Nephron (organoid): ENCODE results near the gene C1QTNF9.

ENCODE experiments used
- H3K27ac Mint-ChIP-seq, 3 experiments: 2 replicates each; pipeline ENCODE4 v1.8.0; 2020; ENCODE audit warnings: mixed read lengths in 3 of 3, mild to moderate bottlenecking in 2 of 3, moderate library complexity in 1 of 3
- H3K27me3 Mint-ChIP-seq: 2 replicates; pipeline ENCODE4 v1.8.0; 2021; ENCODE audit warnings: low read depth, mild to moderate bottlenecking, moderate library complexity, mixed read lengths
- H3K36me3 Mint-ChIP-seq: 2 replicates; pipeline ENCODE4 v1.8.0; 2020; ENCODE audit warnings: low read depth, mixed read lengths
- H3K4me1 Mint-ChIP-seq: 2 replicates; pipeline ENCODE4 v1.8.0; 2020; ENCODE audit warnings: mixed read lengths
- H3K4me3 Mint-ChIP-seq, 3 experiments: 2 replicates each; pipeline ENCODE4 v1.8.0; 2020; ENCODE audit warnings: mild to moderate bottlenecking in 3 of 3, mixed read lengths in 3 of 3, moderate library complexity in 2 of 3
- H3K9me3 Mint-ChIP-seq: 2 replicates; pipeline ENCODE4 v1.8.0; 2020; ENCODE audit warnings: mixed read lengths
- TF ChIP-seq, protein P1 (sequence below), 3 experiments: fragments of 200-600 bp; sonication (generic); IDR thresholded peaks; one replicate each; pipeline ENCODE4 v1.5.0; 2021; ENCODE audit warnings: antibody characterized with exemption in 3 of 3; ENCODE audit not compliant: unreplicated experiment in 3 of 3

The C1QTNF9 gene

GRCh38 chr13:24284889-24285565, 24.4 kb upstream of the C1QTNF9 start:
- no peaks in the 10 kb centered on the region for H3K9me3 Mint-ChIP-seq
- peaks cover 26% of the 10 kb centered on the region for H3K36me3 Mint-ChIP-seq
- TF ChIP-seq, protein P1, sequence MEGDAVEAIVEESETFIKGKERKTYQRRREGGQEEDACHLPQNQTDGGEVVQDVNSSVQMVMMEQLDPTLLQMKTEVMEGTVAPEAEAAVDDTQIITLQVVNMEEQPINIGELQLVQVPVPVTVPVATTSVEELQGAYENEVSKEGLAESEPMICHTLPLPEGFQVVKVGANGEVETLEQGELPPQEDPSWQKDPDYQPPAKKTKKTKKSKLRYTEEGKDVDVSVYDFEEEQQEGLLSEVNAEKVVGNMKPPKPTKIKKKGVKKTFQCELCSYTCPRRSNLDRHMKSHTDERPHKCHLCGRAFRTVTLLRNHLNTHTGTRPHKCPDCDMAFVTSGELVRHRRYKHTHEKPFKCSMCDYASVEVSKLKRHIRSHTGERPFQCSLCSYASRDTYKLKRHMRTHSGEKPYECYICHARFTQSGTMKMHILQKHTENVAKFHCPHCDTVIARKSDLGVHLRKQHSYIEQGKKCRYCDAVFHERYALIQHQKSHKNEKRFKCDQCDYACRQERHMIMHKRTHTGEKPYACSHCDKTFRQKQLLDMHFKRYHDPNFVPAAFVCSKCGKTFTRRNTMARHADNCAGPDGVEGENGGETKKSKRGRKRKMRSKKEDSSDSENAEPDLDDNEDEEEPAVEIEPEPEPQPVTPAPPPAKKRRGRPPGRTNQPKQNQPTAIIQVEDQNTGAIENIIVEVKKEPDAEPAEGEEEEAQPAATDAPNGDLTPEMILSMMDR (IDR thresholded peaks at IDR 0.05; ENCODE audit: unreplicated experiment in 3 of 3), result no peak
- no peak overlapping the region for H3K27ac Mint-ChIP-seq
- peaks cover 22% of the 10 kb centered on the region for H3K4me1 Mint-ChIP-seq
- H3K27me3 Mint-ChIP-seq, result peaks cover 3% of the 10 kb centered on the region
- no peak overlapping the region for H3K4me3 Mint-ChIP-seq

GRCh38 chr13:24286624-24287023, 22.8 kb upstream of the C1QTNF9 start:
- H3K4me3 Mint-ChIP-seq, result no peak overlapping the region
- no peaks in the 10 kb centered on the region for H3K27me3 Mint-ChIP-seq
- H3K27ac Mint-ChIP-seq, result no peak overlapping the region
- H3K9me3 Mint-ChIP-seq, result no peaks in the 10 kb centered on the region
- H3K4me1 Mint-ChIP-seq, result peaks cover 11% of the 10 kb centered on the region
- peaks cover 38% of the 10 kb centered on the region for H3K36me3 Mint-ChIP-seq
- TF ChIP-seq, protein P1 (IDR thresholded peaks at IDR 0.05; ENCODE audit: unreplicated experiment in 3 of 3), result no peak

- Mint-ChIP-seq H3K4me3 (no peak overlapping the region), H3K36me3 (peaks cover 41% of the 10 kb centered on the region)
- TF ChIP-seq, protein P1 (IDR thresholded peaks at IDR 0.05; ENCODE audit: unreplicated experiment in 3 of 3), result no peak
Measured at GRCh38 chr13:24287748-24288287, 21.6 kb upstream of the C1QTNF9 start.

DNA sequence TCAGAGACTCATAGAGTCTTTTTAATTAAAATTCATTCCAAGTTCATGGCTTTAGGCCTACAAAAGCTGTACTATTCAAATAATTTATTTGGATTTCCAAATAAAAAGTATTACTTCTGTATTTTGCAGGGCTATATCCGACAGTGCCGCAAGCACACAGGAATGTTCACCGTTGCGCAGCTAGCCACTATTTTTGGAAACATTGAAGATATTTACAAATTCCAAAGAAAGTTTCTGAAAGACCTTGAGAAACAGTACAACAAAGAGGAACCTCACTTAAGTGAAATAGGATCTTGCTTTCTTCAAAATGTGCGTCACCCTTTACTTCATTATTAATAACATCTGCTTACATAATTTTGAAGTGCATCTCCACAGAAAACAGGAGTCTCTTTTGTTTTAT, 20.5 kb upstream of the C1QTNF9 start:
- H3K9me3 Mint-ChIP-seq, result no peaks in the 10 kb centered on the region
- TF ChIP-seq, protein P1 (IDR thresholded peaks at IDR 0.05; ENCODE audit: unreplicated experiment in 3 of 3), result no peak

More at GRCh38 chr13:24287748-24288287, 21.6 kb upstream of the C1QTNF9 start:
- H3K27ac Mint-ChIP-seq, result no peak overlapping the region
- peaks cover 5% of the 10 kb centered on the region for H3K4me1 Mint-ChIP-seq
- no peaks in the 10 kb centered on the region for H3K27me3 Mint-ChIP-seq
- no peaks in the 10 kb centered on the region for H3K9me3 Mint-ChIP-seq

GRCh38 chr13:24290280-24290932, 19.0 kb upstream of the C1QTNF9 start:
- Mint-ChIP-seq H3K4me3 (no peak overlapping the region), H3K36me3 (peaks cover 49% of the 10 kb centered on the region), H3K27me3 (no peaks in the 10 kb centered on the region), H3K4me1 (peaks cover 6% of the 10 kb centered on the region), H3K27ac (no peak overlapping the region), H3K9me3 (no peaks in the 10 kb centered on the region)
- TF ChIP-seq, protein P1 (IDR thresholded peaks at IDR 0.05; ENCODE audit: unreplicated experiment in 3 of 3), result no peak

More for the DNA sequence above, 20.5 kb upstream of the C1QTNF9 start:
- Mint-ChIP-seq H3K4me1 (peaks cover 4% of the 10 kb centered on the region), H3K4me3 (no peak overlapping the region), H3K36me3 (peaks cover 45% of the 10 kb centered on the region), H3K27ac (no peak overlapping the region), H3K27me3 (no peaks in the 10 kb centered on the region)
